NCI-H1105 (cell line): Measurements from ENCODE around the gene SCUBE1.
A peak's percentile ranks its signal among the peaks of the same experiment; 100 is the strongest.
"Not testable (repeated sequence)": the region's sequence is repeated elsewhere in the genome, so short reads cannot be mapped to it uniquely, and the experiment has no call there.

Experiments used
- DNase-seq: peaks from one replicate; lab custom pipeline; 2025; lab: John Stamatoyannopoulos, UW

The SCUBE1 gene

DNA sequence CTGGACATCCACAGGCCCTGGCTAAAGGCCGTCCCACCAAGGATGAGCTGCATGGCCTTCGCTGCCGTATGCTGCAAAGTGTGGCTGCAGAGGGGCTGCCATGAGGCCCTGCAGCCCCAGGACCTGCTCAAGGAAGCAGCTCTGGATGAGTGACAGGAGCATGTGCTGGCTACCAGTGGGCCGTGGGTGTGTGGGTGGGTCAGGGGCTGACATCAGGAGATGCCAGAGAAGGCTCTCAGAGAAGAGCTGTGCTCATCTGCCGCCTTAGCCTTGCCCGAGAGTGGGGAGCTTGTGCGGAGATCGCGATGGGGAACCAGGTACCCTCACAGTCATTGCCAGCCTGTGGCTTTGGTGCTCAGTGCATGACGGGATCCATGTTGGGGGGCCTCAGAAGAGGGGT is 41.3 kb downstream of the SCUBE1 start:
- no peak for DNase-seq

DNA sequence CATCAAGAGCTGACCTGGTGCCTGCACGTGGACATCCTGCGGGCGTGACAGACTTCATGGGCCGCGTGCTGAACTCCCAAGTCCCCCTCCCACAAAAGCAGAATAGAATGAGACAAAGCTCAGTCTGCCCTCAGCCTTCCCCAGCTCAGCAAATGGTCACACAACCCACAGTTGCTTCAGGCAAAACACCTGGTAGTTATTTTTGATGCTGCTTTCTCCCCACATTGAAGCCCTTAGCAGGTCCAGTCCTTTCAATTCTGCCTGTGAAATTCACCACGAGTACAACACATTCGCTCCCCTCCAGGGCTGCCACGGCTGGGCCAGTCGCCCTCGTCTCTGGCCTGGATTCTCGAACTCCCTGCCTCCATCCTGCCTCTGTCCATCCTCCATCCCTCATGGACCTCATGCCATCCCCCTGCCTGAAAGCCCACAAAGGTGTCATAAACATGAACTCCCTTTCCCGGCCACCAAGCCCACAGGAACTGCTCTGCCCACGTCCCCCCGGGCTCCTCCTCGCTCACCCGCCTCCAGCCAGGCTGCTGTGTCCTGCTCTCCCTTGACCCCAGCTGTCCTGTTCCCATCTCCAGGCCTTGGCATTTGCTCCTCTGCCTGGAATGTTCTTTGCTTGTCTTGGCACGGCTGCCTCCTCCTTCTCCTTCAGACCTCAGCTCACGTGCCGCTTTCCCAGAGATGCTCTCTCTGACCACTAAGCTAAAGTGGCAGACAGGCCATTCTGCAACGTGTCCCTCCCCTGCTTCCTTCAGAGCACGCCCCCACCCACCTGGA is 42.1 kb downstream of the SCUBE1 start:
- no peak for DNase-seq

DNA sequence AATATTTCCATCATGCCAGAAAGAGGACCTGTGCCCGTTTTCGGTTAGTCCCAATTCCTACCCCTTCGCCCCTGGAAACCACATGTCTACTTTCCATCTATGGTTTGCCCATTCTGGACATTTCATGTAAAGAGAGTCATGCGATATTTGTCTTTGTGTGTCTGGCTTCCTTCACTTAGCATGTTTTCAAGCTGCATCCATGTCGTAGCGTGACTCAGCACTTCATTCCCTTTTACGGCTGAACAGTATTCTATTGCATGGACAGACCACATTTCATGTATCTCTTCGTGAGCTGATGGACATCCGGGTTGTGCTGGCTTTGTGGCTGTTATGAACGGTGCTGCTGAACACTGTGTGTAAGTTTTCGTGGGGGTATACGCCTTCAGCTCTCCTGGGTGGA is 43.4 kb downstream of the SCUBE1 start:
- DNase-seq: no peak

DNA sequence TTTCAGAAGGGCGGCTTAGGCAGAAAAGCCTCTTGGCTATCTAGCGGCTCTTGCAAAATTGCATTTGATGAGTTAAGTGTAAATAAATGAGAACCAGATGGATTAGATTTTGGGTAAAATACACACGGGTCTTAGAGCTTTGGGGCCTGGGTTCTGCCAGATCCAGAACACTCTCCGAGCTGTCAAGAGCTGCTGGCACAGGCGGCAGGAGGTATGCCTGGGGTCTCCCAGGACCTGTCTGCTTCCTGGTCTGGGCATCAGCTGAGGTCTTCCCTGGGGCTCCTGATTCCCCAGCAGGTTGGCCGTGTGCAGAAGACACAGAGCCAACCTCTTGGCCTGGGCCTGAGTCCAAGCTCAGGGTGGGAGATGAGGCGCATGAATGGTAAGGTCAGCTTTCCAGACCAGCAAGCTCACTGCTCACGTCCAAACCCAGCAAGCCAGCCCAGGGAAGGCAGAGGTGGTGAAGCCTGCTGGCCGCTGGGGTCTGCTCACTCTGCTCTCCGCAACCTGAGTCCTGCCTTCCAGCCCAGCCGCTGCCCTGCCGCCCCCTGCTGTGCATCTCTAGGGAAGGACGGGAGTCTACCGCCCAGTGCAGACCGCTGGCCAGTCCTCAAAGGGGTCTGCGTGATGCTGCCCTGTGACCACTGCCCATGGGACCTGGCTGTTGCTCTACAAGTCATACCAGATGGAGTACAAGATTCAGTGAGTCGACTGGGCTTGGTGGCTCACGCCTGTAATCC is 44.9 kb downstream of the SCUBE1 start:
- DNase-seq: no peak

DNA sequence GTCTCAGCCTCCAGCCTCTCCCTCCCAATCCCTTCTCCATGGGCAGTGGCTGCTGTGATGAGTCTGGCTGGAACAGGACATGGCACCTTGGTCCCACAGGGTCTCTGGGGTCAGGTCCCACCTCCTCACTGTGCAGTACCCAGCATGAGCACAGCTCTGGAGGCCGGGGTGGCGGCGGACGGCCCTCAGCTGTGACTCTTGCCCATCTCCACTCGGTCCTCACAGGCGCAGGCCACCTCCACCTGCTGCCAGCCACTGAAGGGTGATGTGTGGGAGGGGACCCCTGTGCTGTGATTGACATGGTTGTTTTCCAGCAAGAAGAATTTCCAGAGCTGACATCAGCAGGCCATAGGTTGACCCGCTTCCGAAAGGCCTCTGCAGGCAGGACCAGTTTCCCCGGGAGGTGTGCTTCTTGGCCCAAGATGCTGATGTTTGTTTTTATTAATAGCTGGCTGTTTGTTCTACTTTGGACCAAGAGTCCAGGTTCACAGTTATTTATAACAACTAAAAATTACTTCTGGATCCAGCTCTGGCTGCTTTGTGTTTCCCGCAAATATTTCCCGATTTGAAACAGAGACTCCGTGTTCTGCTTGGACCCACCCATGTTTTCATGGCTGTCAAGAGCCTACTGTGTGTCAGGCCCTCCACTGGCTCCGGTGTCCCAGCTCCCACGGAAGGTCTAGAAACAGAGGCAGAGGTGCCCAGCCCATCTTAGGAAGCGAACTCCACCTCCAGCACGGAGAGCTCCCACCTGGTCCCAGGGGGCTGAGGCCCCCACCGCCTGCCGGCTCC is 45.7 kb downstream of the SCUBE1 start:
- no peak for DNase-seq

DNA sequence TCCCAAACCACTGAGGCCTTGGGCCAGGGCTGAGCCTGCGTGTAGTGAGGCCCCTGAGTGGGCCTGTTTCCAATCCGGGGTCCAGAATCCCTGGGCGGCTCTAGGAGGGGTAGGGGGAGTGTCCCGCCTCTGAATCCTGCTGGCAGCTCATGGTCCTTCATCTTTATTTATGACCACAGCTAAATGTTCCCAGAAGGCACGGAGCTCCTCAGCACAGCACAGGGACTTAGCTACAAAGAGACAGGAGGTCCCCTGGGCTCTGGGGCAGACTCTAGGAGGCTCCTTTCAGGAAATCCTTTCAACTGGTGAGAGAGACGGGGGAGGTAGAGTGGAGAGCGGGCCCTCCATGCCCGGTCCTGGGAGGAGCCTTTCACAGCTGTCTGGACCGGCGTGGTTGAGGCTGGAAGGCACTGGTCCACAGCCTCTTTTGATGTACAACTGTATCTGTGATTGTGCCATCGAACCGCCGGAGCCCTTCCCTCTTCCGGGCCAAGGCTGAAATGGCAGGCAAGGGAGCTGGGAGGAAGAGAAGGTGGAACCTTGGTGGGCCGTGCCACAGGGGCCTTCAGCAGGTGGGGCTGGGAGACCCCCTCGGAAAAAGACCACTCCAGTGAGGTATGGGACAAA is 46.8 kb downstream of the SCUBE1 start:
- no peak for DNase-seq

DNA sequence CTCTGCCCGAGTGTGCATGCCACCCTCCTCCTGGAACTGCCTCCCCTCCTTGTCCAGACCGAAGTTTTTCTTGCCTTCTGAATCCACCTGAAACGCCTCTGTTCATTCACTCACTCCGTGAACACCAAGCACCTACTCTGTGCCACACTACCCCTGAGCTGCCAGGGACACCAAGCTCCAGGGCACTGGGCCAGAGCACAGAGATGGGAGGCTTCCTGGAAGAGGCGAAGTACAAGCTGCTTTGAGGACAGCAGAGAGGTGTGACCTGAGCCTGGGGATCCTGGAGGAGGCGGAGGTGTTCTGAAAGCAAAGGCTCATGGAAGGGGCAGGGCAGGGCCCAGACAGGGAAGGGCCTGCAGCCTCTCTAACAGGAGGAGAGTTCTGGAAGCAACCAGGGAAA is 47.5 kb downstream of the SCUBE1 start:
- DNase-seq: no peak

DNA sequence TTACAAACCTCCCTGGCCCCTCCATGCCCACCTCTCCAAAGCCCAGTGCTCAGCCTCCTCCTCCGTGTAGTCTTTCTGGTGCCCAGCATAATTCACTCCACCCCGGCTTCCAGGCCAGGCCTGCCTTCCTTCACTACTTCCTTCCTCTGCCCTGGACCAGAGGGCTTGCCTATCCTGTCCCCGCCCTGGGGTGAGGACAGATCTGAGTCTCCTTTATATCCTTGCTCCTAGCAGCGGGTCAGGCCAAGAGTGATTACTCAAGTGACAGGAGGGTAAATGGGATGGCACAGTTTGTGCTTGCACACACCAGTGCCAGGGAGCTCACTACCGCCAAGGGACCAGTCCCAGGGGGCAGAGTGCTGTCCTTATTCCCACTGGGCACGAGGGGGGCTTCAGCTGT is 48.0 kb downstream of the SCUBE1 start:
- DNase-seq: no peak

DNA sequence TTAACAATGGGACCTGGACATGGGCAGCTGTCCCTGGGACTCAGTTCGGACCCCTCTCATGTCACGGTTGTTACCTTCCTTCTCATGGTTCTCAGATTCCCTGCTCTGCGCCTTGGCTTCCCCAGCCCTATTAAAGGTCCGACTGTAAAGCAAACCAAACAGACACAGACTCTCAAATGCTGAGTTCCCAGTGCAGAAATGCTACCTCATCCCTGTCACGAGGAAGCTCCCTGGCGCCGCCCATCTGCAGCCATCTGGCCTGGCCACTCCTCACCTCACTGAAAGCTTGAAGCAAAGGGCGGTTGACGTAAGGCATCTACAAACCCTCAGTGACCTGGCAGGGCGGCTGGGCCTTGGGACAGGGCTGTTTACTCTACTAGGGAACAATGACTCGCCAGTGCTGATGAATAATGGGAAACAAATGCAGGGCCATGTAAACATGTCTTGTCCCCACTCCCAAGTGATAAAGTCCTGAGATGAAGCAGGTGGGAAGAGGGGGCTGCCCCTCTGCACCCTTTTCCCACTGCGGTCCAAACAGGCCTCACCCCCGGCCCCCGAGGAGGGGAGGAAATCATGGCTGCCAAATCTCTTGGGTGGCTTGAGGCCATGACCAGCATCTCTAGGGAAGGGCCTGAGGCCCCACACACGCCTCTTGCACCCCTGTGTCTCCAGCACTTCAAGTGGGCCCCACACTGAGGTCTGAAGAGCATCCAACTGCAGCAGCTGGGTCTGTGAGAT is 49.3 kb downstream of the SCUBE1 start:
- DNase-seq: no peak

DNA sequence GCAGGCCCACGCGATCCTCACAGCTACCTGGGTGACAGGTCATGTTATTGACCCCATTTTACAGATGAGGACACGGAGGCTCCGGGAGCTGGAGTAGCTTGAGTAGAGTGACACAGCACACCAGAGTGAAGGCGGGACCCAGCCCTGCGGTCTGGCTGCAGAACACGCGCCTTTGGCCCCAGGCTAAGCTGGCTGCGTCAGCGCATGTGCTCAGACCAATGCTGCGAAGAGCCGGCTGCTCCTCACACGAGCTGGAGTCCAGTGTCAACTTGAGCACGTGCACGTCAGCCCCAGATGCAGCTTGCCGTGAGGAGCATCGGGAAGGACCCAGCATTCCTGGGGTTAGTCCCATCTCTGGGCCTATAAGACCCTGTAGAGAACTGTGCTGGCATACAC is 49.9 kb downstream of the SCUBE1 start:
- no peak for DNase-seq

DNA sequence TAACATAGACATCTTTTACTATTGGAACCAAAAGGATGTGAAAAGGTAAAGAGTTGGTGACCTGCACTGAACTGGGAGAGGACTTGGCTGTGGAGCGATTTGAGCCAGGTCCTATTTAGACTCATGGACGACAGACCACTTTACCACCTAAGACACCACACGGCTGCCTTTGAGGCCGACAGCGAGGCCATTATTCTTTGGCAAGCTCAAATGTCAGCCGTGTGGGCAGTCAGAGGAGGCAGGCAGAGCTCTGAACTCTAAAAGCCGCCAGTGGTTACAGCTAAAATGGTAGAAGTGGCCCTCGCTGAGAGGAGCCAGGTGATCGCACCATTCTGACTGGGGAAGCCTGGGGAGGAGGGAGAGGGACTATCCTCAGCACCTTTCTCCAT is 50.5 kb downstream of the SCUBE1 start:
- no peak for DNase-seq

DNA sequence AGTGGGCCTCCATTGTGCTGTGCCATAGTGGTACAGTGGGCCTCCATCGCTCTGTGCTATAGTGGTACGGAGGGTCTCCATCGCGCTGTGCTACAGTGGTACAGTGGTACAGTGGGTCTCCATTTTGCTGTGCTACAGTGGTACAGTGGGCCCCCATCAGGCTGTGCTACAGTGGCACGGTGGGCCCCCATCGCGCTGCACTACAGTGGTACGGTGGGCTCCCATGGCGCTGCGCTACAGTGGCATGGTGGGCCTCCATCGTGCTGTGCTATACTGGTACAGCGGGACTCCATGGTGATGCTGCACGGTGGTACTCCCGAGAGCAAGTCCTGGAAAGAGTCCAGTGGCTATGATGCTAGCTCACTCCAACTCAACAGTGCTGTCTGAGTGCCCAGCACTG is 51.8 kb downstream of the SCUBE1 start:
- DNase-seq: no peak

DNA sequence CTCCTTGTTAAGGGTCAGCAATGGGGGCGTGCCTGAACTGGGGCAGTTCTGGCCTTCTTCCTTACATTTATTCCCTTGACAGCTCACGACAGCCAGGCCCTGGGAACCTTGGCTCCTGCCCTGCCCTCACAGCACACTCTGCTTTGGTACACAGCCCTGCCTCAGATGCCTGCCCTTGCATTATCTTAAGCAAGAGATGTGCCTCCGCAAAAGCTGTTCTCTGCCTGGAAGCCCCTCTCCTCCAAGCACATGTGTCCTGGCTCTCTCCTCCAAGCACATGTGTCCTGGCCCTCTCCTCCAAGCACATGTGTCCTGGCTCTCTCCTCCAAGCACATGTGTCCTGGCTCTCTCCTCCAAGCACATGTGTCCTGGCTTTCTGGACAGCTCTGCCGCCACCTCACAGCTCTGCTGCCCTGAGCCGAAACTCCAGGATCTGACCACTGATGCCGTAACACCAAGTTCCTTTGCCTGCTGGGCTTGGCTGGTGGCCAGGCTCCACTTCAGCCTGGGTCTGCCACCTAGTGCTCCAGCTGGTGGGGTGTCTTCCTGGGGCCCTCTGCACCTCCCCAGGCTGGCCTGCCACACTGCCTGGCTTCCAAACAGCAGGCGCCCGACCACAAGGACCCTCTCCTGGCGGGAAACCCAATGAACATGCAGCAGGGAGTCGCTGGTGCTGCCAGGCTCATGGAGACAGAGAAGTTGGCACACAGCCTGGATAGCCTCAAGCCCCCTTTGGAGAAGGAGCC is 53.0 kb downstream of the SCUBE1 start:
- DNase-seq: peak; percentile 25

DNA sequence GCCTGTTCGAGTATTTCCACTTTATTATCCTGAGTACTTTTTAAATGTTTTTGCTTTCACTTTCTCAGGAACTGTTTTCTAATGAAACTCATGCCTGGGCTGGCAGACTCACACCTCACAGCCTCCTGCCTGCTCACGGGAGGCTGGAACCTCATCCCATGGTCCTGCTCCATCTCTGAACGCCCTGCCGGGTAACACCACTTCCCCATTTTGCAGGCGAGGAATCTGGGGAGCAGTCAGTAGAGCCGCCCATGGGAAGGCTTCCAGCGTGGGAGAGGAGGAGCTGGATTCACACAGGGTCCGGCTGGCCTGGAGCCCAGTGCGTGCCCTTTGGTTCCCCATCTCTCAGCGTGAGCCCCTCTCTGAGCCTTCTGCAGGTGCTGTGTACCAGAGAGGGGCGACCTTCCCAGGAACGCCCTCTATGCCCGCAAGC is 53.6 kb downstream of the SCUBE1 start:
- DNase-seq: no peak

DNA sequence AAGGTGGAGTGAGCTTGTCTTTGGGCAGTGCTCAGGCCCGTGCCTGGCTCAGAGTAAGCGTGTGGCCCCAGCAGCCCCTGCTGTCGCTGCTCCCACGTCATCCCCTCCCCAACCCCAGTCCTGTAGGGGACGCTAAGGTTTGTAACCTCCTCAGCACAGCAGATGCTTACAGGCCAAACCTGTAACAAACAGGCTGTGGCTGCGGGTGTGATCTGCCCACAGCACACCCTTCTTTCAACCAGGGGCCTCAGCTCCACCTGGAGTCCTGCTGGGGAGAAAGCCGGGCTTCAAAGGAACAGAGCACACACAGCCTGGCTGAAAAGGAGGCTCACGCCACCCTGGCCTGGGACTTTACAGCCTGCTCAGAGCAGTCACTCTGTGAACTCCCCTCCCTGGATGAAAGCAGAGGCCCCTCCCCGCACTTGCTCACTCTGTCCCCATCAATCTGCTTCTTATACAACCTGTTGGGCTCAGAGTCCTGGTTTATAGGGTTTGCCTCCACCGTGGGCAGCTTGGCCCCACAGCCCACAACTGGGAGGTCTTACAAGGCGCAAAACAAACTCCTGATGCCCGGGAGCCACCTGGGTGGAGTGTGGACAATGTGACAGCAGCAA is 54.3 kb downstream of the SCUBE1 start:
- no peak for DNase-seq

DNA sequence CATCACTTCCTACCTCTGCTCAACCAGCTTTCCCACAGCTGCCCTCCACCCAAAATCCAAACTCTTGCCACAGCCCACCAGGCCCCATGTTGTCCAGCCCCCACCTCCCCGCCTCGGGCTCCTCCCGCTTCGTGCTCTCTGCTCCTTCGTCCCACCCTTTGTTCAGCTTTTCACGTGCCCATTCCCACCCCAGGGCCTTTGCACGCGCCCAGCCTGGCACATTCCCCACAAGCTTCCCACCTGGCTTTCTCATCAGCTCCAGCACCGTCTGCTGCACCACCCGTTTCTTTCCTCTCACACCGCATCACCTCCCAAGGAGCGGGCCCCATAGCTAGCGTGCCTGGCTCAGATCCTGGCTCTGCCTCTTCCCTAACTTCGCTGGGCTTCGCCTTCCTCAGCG is 54.8 kb downstream of the SCUBE1 start:
- DNase-seq: no peak

DNA sequence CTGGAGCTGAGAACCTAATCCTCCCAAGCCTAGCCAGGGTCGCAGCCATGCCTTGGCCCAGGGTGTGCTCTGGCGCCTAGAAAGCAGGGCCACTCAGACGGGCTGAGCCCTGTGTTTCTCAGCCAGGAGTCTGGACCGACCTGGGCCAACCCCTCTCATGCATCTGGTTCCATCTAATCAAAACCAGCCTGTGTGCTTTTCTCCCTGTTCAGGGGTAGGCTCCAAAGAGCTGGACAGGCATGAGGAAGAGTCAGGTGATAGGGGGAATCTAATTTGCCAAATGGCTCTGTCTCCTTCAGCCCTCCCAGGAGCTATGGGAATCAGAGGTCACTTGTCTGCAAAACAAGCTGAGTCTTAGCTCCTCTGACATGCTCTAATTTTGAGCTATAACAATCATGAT is 55.7 kb downstream of the SCUBE1 start:
- DNase-seq: no peak

DNA sequence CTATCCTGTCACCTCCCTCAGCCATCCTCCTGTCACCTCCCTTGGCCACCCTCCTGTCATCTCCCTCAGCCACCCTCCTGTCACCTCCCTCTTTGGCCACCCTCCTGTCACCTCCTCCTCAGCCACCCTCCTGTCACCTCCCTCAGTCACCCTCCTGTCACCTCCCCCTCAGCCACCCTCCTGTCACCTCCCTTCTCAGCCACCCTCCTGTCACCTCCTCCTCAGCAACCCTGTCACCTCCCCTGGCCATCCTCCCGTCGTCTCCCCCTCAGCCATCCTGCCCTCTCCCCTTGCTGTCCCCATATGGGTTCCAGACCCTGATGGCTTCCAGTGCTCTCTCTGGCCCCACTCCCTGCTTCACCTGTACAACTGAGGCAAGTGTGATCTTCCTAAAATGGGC is 61.8 kb downstream of the SCUBE1 start:
- no peak for DNase-seq

DNA sequence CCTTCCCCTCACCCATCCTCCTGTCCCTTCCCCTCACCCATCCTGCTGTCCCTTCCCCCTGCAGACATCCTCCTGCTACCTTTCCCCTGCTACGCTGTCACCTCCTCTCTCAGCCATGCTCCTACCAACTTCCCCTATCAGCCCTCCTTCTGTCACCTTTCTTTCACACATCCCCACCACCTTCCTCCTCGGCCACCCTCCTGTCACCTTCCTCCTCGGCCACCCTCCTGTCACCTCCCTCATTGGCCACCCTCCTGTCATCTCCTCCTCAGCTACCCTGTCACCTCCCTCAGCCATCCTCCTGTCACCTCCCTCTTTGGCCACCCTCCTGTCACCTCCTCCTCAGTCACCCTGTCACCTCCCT is 62.7 kb downstream of the SCUBE1 start:
- not testable (repeated sequence) for DNase-seq

DNA sequence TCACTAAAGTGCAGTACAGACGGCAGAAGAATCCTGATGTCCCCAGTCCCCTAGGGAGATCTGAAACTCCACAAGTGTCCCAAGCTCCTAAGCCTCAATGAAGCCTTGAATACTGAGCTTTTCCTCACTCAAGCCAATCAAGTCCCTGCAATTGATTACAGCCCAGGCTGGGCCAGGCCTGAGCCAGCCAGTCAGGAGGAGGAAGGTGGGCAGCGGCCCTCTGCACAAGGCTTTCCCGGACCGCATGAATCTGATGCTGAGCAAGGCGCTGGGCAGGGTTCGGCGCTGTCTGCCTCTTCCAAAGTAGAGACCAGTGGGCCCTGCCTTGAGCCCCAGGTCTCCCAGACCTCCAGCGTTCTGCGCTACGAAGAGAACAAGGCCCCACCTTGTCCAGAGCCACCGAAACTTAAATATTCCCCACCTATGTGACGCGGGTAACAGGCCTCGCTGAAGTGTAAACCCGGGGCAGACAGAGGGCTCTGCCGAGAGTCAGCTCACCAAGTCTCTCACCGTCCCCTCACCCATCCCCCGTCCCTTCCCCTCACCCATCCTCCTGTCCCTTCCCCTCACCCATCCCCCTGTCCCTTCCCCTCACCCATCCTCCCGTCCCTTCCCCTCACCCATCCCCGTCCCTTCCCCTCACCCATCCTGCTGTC is 63.2 kb downstream of the SCUBE1 start:
- no peak for DNase-seq
